SK-N-MC (cell line): ENCODE measurements around the gene STK39.

Experiments used
- DNase-seq: peaks from one replicate; pipeline ENCODE4 v3.0.0-alpha.2; 2011; ENCODE audit warnings: low read depth, low spot score
- H3K27ac ChIP-seq: fragments of 200-600 bp; sonication (generic); 2 replicates; pipeline ENCODE4 v1.5.1; 2016; ENCODE audit warnings: mixed run types
- H3K36me3 ChIP-seq: fragments of 200-600 bp; sonication (generic); 2 replicates; pipeline ENCODE4 v1.6.1; 2017; ENCODE audit warnings: antibody characterized with exemption, low read length, mixed read lengths; ENCODE audit not compliant: insufficient read depth
- H3K4me3 ChIP-seq: fragments of 200-600 bp; sonication (generic); 2 replicates; pipeline ENCODE4 v1.5.1; 2016
- H3K9ac ChIP-seq: fragments of 200-600 bp; sonication (generic); 2 replicates; pipeline ENCODE4 v1.8.0; 2017; ENCODE audit warnings: mixed run types, mixed read lengths; ENCODE audit not compliant: insufficient read length
- H3K9me3 ChIP-seq: fragments of 200-600 bp; sonication (generic); 2 replicates; pipeline ENCODE4 v1.6.1; 2017; ENCODE audit warnings: low read depth, mild to moderate bottlenecking, antibody characterized with exemption, low read length, moderate library complexity, mixed read lengths
- EZH2 ChIP-seq: fragments of 200-600 bp; sonication (generic); IDR thresholded peaks from one replicate; pipeline ENCODE4 v1.6.1; 2017; ENCODE audit warnings: antibody characterized with exemption
- FOXP2 ChIP-seq: optimal IDR thresholded peaks from 2 replicates; pipeline ENCODE3; 2011; ENCODE audit warnings: mild to moderate bottlenecking, moderate library complexity; ENCODE audit not compliant: insufficient read depth; ENCODE audit errors: extremely low read length, control extremely low read depth
- POLR2AphosphoS5 ChIP-seq: IDR thresholded peaks from 2 replicates; pipeline ENCODE4 v1.6.1; 2012; ENCODE audit warnings: mild to moderate bottlenecking, low read depth, low read length, borderline replicate concordance

Gene STK39

GRCh38 chr2:168217920-168218319 lies 29.5 kb downstream of the STK39 start:
- Histone ChIP-seq H3K36me3 (no peaks in the 10 kb centered on the region), H3K27ac (no peak overlapping the region), H3K4me3 (no peak overlapping the region), H3K9ac (no peak overlapping the region), H3K9me3 (no peaks in the 10 kb centered on the region)
- DNase-seq: no peak
- TF ChIP-seq POLR2AphosphoS5 (no peak), EZH2 (no peak), FOXP2 (no peak)

- TF ChIP-seq EZH2 (no peak), POLR2AphosphoS5 (no peak), FOXP2 (no peak)
- H3K36me3 ChIP-seq: no peaks in the 10 kb centered on the region
- H3K4me3 ChIP-seq: no peak overlapping the region
- H3K27ac ChIP-seq: no peak overlapping the region
- no peaks in the 10 kb centered on the region for H3K9me3 ChIP-seq
- no peak overlapping the region for H3K9ac ChIP-seq
- DNase-seq: no peak
Observed at GRCh38 chr2:168216351-168217005, 30.9 kb downstream of the STK39 start.

DNA sequence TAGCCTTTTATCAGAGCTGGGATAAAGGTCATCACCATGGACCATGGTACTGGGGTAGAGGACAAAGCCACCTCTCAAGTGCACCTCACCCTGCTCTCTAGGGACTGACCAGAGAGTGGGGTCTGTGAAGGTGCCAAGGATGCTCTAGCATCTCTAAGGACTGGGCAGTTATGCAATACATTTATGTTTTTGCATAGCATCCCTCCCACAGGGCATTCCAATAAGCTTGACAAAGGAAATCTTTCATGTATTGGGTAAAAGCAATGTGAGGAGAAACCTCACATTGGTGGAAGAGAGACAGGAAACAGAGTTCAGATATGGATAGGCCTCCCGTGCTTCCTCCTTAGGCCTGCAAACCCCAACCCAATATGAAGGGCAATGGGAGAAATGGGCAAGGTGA lies 31.6 kb downstream of the STK39 start:
- Histone ChIP-seq H3K36me3 (no peaks in the 10 kb centered on the region), H3K9ac (no peak overlapping the region), H3K27ac (no peak overlapping the region), H3K4me3 (no peak overlapping the region), H3K9me3 (no peaks in the 10 kb centered on the region)
- DNase-seq: no peak
- TF ChIP-seq POLR2AphosphoS5 (no peak), FOXP2 (no peak), EZH2 (no peak)

- Histone ChIP-seq H3K36me3 (no peaks in the 10 kb centered on the region), H3K4me3 (no peak overlapping the region), H3K9me3 (no peaks in the 10 kb centered on the region), H3K9ac (no peak overlapping the region), H3K27ac (no peak overlapping the region)
- no peak for TF ChIP-seq POLR2AphosphoS5
- no peak for TF ChIP-seq FOXP2
- no peak for DNase-seq
Observed at GRCh38 chr2:168212866-168213265, 34.5 kb downstream of the STK39 start.

- no peak overlapping the region for H3K4me3 ChIP-seq
- H3K36me3 ChIP-seq: no peaks in the 10 kb centered on the region
- no peaks in the 10 kb centered on the region for H3K9me3 ChIP-seq
- TF ChIP-seq POLR2AphosphoS5: no peak
- no peak for TF ChIP-seq FOXP2
- no peak for TF ChIP-seq EZH2
- no peak for DNase-seq
- no peak overlapping the region for H3K27ac ChIP-seq
- no peak overlapping the region for H3K9ac ChIP-seq
Observed at GRCh38 chr2:168212167-168212566, 35.2 kb downstream of the STK39 start.

- Histone ChIP-seq H3K27ac (peak overlapping the region; percentile 44; the same call in 1 of the 2 replicates), H3K36me3 (no peaks in the 10 kb centered on the region), H3K9ac (no peak overlapping the region), H3K4me3 (no peak overlapping the region), H3K9me3 (no peaks in the 10 kb centered on the region)
- TF ChIP-seq POLR2AphosphoS5 (no peak), EZH2 (no peak), FOXP2 (no peak)
- no peak for DNase-seq
Observed at GRCh38 chr2:168211664-168212163, 35.7 kb downstream of the STK39 start.

DNA sequence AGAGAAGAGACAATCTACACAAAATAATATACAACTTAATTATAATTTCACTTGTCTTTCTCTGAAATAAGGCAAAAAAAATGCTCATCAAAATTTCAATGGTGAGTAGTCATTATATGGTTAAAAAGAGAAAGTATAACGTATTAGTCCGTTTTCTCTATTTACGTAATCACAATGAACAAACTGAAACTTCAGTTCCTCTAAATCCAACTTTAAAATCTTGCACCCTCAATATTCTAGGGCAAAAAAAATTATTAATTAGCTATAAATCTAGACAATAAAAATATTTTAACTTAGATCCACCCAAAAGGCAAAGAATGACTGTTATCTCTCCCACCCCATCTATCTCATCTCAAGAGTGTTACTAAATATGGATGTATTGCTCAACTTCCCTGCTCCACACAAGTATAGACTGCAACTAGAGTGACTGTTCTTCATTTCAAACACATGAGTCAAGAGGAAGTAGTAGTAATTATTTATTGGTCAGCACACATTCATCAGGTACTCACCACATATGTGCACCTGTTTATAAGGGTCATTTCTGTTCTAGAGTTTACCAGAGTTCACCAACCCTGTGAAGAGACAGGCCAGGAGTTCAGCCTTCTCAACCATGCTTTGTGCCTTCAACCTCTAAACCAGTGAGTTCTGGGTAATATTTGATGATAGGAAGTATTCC lies 36.4 kb downstream of the STK39 start:
- Histone ChIP-seq H3K9me3 (no peaks in the 10 kb centered on the region), H3K4me3 (peak overlapping the region; percentile 17; the same call in 1 of the 2 replicates), H3K36me3 (no peaks in the 10 kb centered on the region), H3K27ac (peak overlapping the region; percentile 70), H3K9ac (no peak overlapping the region)
- peak; percentile 47 for DNase-seq
- no peak for TF ChIP-seq EZH2
- peak; percentile 35; the same call in 1 of the 2 replicates for TF ChIP-seq POLR2AphosphoS5
- TF ChIP-seq FOXP2: no peak

- peak overlapping the region; percentile 23; the same call in 1 of the 2 replicates for H3K4me3 ChIP-seq
- H3K27ac ChIP-seq: peak overlapping the region; percentile 70
- DNase-seq: peak; percentile 50
- no peaks in the 10 kb centered on the region for H3K36me3 ChIP-seq
- no peak for TF ChIP-seq FOXP2
- no peak for TF ChIP-seq EZH2
- TF ChIP-seq POLR2AphosphoS5: no peak
- no peak overlapping the region for H3K9ac ChIP-seq
- H3K9me3 ChIP-seq: no peaks in the 10 kb centered on the region
Observed at GRCh38 chr2:168210216-168210894, 37.0 kb downstream of the STK39 start.

DNA sequence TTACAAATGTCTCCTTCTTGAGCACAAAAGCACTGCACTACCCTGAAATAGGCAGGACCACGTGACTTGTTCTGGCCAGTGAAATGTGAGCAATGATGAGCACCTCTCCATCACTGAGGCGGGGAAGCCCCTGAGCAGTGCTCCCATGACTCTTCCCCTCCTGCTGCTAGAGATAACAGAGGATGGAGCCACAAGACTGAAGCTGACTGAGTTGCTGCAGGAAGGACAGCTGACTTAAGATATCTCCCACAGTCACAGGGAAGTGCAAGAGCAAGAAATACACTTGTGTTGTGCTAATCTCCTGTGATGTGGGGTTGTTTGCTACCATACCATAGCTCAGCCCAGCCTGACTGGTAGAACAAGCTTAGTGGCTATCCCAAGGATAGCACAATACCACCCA lies 38.7 kb downstream of the STK39 start:
- TF ChIP-seq POLR2AphosphoS5: no peak
- no peak for TF ChIP-seq FOXP2
- no peak for TF ChIP-seq EZH2
- H3K36me3 ChIP-seq: no peaks in the 10 kb centered on the region
- no peak overlapping the region for H3K27ac ChIP-seq
- no peak overlapping the region for H3K9ac ChIP-seq
- DNase-seq: no peak
- H3K9me3 ChIP-seq: no peaks in the 10 kb centered on the region
- no peak overlapping the region for H3K4me3 ChIP-seq
